Measurements from ENCODE around the gene HMCN2.

GRCh38 chr9:130336885-130337284 lies 71.3 kb downstream of the HMCN2 start:
- TF ChIP-seq CTCF (IDR thresholded peaks at IDR 0.05) (no peak), EP300 (IDR thresholded peaks at IDR 0.05) (no peak)
